Panc1 (cell line): ENCODE data around the gene MGAT4A. TPM values are rescaled to one million over a fixed set of nuclear protein-coding genes. Genes with fewer than 3 reads are reported as not detected.

Experiments
- ATAC-seq: fragments of 200-7000 bp; cut with Tn5 transposase; 2 replicates; pipeline ENCODE4 v1.9.1; 2020; ENCODE audit warnings: mild to moderate bottlenecking, moderate library complexity
- BruUV-seq: library from RNA; stranded (reverse); fragments of 400-500 nt; replicated peaks from 2 replicates; lab custom pipeline; 2021; lab: Mats Ljungman, UMichigan
- CTCF ChIA-PET: fragments of 300-600 bp; sonication (Branson Sonifier 250); formaldehyde crosslinking; loops from one replicate; lab custom pipeline; 2022; ENCODE audit warnings: antibody characterized with exemption; lab: Charles Lee
- POLR2A ChIA-PET: fragments of 300-600 bp; sonication (Branson Sonifier 250); formaldehyde crosslinking; loops from one replicate; lab custom pipeline; 2022; ENCODE audit warnings: antibody characterized with exemption; lab: Charles Lee
- DNase-seq: peaks from one replicate; pipeline ENCODE4 v3.0.0-alpha.2; 2010; ENCODE audit warnings: low read depth, low spot score
- H3K27ac ChIP-seq: 2 replicates; pipeline ENCODE4 v1.5.1; 2011; ENCODE audit warnings: mild to moderate bottlenecking, low read length, inconsistent platforms
- H3K27me3 ChIP-seq: fragments of 200-500 bp; sonication (Bioruptor generic); 2 replicates; pipeline ENCODE4 v1.6.0; 2014; ENCODE audit warnings: low read length, inconsistent platforms; ENCODE audit not compliant: control insufficient read depth, insufficient read depth
- H3K36me3 ChIP-seq: fragments of 200-500 bp; sonication (Bioruptor generic); 2 replicates; pipeline ENCODE4 v1.5.1; 2014; ENCODE audit warnings: inconsistent platforms, mild to moderate bottlenecking, low read length, moderate library complexity; ENCODE audit not compliant: control insufficient read depth, insufficient read depth
- H3K4me1 ChIP-seq: 2 replicates; pipeline ENCODE4 v1.5.1; 2011; ENCODE audit warnings: inconsistent platforms, mild to moderate bottlenecking, low read length, moderate library complexity; ENCODE audit not compliant: control insufficient read depth, insufficient read depth
- H3K4me3 ChIP-seq, 2 experiments: 2 replicates each; pipeline ENCODE4 v1.5.1; 2011 to 2012; ENCODE audit warnings: low read depth in 2 of 2, low read length in 2 of 2, mild to moderate bottlenecking in 2 of 2, inconsistent platforms in 1 of 2, moderate library complexity in 1 of 2
- H3K9me3 ChIP-seq: fragments of 200-500 bp; sonication (Bioruptor generic); 2 replicates; pipeline ENCODE4 v1.5.1; 2014; ENCODE audit warnings: low read depth, mild to moderate bottlenecking, inconsistent platforms, low read length, moderate library complexity; ENCODE audit not compliant: control insufficient read depth, insufficient read depth
- CTCF ChIP-seq: fragments of 450-650 bp; IDR thresholded peaks from 2 replicates; pipeline ENCODE4 v1.5.1; 2017; ENCODE audit warnings: mild to moderate bottlenecking
- POLR2AphosphoS5 ChIP-seq: IDR thresholded peaks from 2 replicates; pipeline ENCODE4 v1.6.1; 2012; ENCODE audit warnings: mild to moderate bottlenecking, low read depth, low read length, moderate library complexity
- REST ChIP-seq, 2 experiments: IDR thresholded peaks; 2 replicates each; pipeline ENCODE4 v1.6.1; 2011 to 2012; ENCODE audit warnings: low read depth in 2 of 2, control low read depth in 1 of 2, low read length in 1 of 2, mild to moderate bottlenecking in 1 of 2, moderate library complexity in 1 of 2; ENCODE audit not compliant: insufficient read depth in 1 of 2
- SIN3A ChIP-seq: IDR thresholded peaks from 2 replicates; pipeline ENCODE4 v1.6.1; 2012; ENCODE audit warnings: low read depth, mild to moderate bottlenecking, low read length, moderate library complexity, borderline replicate concordance; ENCODE audit not compliant: insufficient read depth
- TCF7L2 ChIP-seq: IDR thresholded peaks from 2 replicates; pipeline ENCODE4 v1.6.1; 2011; ENCODE audit warnings: mild to moderate bottlenecking, low read depth, low read length, inconsistent platforms
- in situ Hi-C: cut with HindIII; loops from 2 replicates; pipeline ENCODE4 v1.10.0; 2016; ENCODE audit warnings: low sequenced_read_pairs, low pct_unique_long_range_greater_than_20kb
- intact Hi-C: fragments of 100-400 bp; cut with micrococcal nuclease; formaldehyde crosslinking; loops from one replicate; pipeline ENCODE4 v1.10.0; 2022; ENCODE audit not compliant: unreplicated experiment
- total RNA-seq: library from RNA; stranded (reverse); gene quantifications from one replicate; pipeline ENCODE4 v1.2.1, GENCODE V29; 2021; ENCODE audit not compliant: unreplicated experiment

The MGAT4A gene
- total RNA-seq, 1 experiment from 2014 or later, result 4.4 TPM

- no peak for TF ChIP-seq POLR2AphosphoS5
- TF ChIP-seq SIN3A, result no peak
- TF ChIP-seq REST (IDR thresholded peaks at IDR 0.05; ENCODE audit: insufficient read depth in 1 of 2, low read depth in 2 of 2, low read length in 1 of 2), result no peak
- no peak for TF ChIP-seq CTCF
- TF ChIP-seq TCF7L2, result no peak
- no peak for DNase-seq
- no peaks in the 10 kb centered on the region for H3K9me3 ChIP-seq
- no peak overlapping the region for H3K4me3 ChIP-seq
- ATAC-seq, result no peak
- intact Hi-C loops, result loop anchor here (1.0 kb wide), 2 partner anchors 186 to 416 kb away; no protein-coding TSS in a partner anchor
- ChIA-PET CTCF (interaction anchor here (0.8 to 1.1 kb wide), 4 partner anchors 11 to 471 kb away, joined by 3 to 16 read pairs (median 9); no protein-coding TSS in a partner anchor), POLR2A (no interaction called here)
- H3K27ac ChIP-seq, result no peak overlapping the region
- BruUV-seq, result no TSS peak
- in situ Hi-C loops, result no loop called here
- no peaks in the 10 kb centered on the region for H3K4me1 ChIP-seq
- H3K27me3 ChIP-seq, result no peaks in the 10 kb centered on the region; the same call in 1 of the 2 replicates
- H3K36me3 ChIP-seq, result no peaks in the 10 kb centered on the region
Observed at GRCh38 chr2:98649992-98650375, 80.9 kb downstream of the MGAT4A start.

- Histone ChIP-seq H3K27me3 (no peaks in the 10 kb centered on the region; the same call in 1 of the 2 replicates), H3K9me3 (no peaks in the 10 kb centered on the region), H3K27ac (no peak overlapping the region), H3K36me3 (no peaks in the 10 kb centered on the region), H3K4me3 (no peak overlapping the region), H3K4me1 (no peaks in the 10 kb centered on the region)
- intact Hi-C loops, result loop anchor here (1.0 kb wide), 2 partner anchors 187 to 417 kb away; no protein-coding TSS in a partner anchor
- DNase-seq, result peak; percentile 73
- no TSS peak for BruUV-seq
- in situ Hi-C loops, result no loop called here
- peak; percentile 99 for ATAC-seq
- POLR2A ChIA-PET, result interaction anchor here (0.5 kb wide), 1 partner anchor 411 kb away, joined by 4 read pairs; no protein-coding TSS in a partner anchor
- CTCF ChIA-PET, result interaction anchor here (0.7 to 1.1 kb wide), 5 partner anchors 11 to 472 kb away, joined by 3 to 16 read pairs (median 3); no protein-coding TSS in a partner anchor
- TF ChIP-seq TCF7L2 (no peak), POLR2AphosphoS5 (no peak), CTCF (peak; percentile 98), REST (IDR thresholded peaks at IDR 0.05; ENCODE audit: insufficient read depth in 1 of 2, low read depth in 2 of 2, low read length in 1 of 2) (0 out of 4 replicates have a peak, but pooled peaks of 1 of the 2 experiments have one; percentile 20), SIN3A (no peak)
Observed at GRCh38 chr2:98649135-98649991, 81.6 kb downstream of the MGAT4A start.
